Measurements from ENCODE around the gene C1orf116. TPM values are rescaled to one million over a fixed set of nuclear protein-coding genes. Genes with fewer than 3 reads are reported as not detected.

Gene C1orf116
- total RNA-seq, 1 donor from 2014 or later: 0.04 TPM

GRCh38 chr1:206985162-206985749, 47.3 kb downstream of the C1orf116 start:
- Histone ChIP-seq H3K27me3 (no peaks in the 10 kb centered on the region), H2AFZ (replicated peaks) (no peak overlapping the region), H4K20me1 (ENCODE audit: low read depth) (no peaks in the 10 kb centered on the region), H3K9me3 (ENCODE audit: low read depth) (no peaks in the 10 kb centered on the region), H3K4me1 (peaks cover 5% of the 10 kb centered on the region), H3K36me3 (no peaks in the 10 kb centered on the region), H3K27ac (no peak overlapping the region), H3K9ac (no peak overlapping the region), H3K79me2 (ENCODE audit: low read depth) (no peaks in the 10 kb centered on the region), H3K4me3 (no peak overlapping the region), H3K4me2 (no peak overlapping the region), H3F3A (ENCODE audit: low read depth) (no peaks in the 10 kb centered on the region)
- H3K4me3 Mint-ChIP-seq: no peak overlapping the region
- TF ChIP-seq EZH2 (IDR thresholded peaks at IDR 0.05) (no peak), EZH2phosphoT487 (IDR thresholded peaks at IDR 0.05) (no peak), CTCF (IDR thresholded peaks at IDR 0.05) (no peak)
- H3K27ac Mint-ChIP-seq: no peak overlapping the region
- no peaks in the 10 kb centered on the region for H3K9me3 Mint-ChIP-seq
- peaks cover 2% of the 10 kb centered on the region for H3K27me3 Mint-ChIP-seq (ENCODE audit: insufficient read depth, low read depth)
- H3K4me1 Mint-ChIP-seq: peaks cover 7% of the 10 kb centered on the region
- DNase-seq (ENCODE audit: low spot score): peak; percentile 5
- no peaks in the 10 kb centered on the region for H3K36me3 Mint-ChIP-seq

- no peaks in the 10 kb centered on the region for H3K9me3 ChIP-seq (ENCODE audit: low read depth)
- no peaks in the 10 kb centered on the region for H3K79me2 ChIP-seq (ENCODE audit: low read depth)
- Mint-ChIP-seq H3K27me3 (ENCODE audit: insufficient read depth, low read depth) (peaks cover 2% of the 10 kb centered on the region), H3K27ac (no peak overlapping the region), H3K36me3 (no peaks in the 10 kb centered on the region), H3K4me1 (peaks cover 7% of the 10 kb centered on the region), H3K9me3 (no peaks in the 10 kb centered on the region), H3K4me3 (no peak overlapping the region)
- TF ChIP-seq CTCF (IDR thresholded peaks at IDR 0.05) (peak; percentile 77), EZH2phosphoT487 (IDR thresholded peaks at IDR 0.05) (no peak), EZH2 (IDR thresholded peaks at IDR 0.05) (no peak)
- H3K9ac ChIP-seq: no peak overlapping the region
- H3K4me3 ChIP-seq: no peak overlapping the region
- no peaks in the 10 kb centered on the region for H4K20me1 ChIP-seq (ENCODE audit: low read depth)
- peak overlapping the region; percentile 81 for H2AFZ ChIP-seq (replicated peaks)
- H3K27me3 ChIP-seq: no peaks in the 10 kb centered on the region
- H3F3A ChIP-seq (ENCODE audit: low read depth): no peaks in the 10 kb centered on the region
- H3K4me1 ChIP-seq: no peaks in the 10 kb centered on the region
- peak; percentile 73 for DNase-seq (ENCODE audit: low spot score)
- H3K36me3 ChIP-seq: no peaks in the 10 kb centered on the region
- H3K27ac ChIP-seq: no peak overlapping the region
- no peak overlapping the region for H3K4me2 ChIP-seq
Measured at GRCh38 chr1:206982216-206982615, 50.3 kb downstream of the C1orf116 start.

DNA sequence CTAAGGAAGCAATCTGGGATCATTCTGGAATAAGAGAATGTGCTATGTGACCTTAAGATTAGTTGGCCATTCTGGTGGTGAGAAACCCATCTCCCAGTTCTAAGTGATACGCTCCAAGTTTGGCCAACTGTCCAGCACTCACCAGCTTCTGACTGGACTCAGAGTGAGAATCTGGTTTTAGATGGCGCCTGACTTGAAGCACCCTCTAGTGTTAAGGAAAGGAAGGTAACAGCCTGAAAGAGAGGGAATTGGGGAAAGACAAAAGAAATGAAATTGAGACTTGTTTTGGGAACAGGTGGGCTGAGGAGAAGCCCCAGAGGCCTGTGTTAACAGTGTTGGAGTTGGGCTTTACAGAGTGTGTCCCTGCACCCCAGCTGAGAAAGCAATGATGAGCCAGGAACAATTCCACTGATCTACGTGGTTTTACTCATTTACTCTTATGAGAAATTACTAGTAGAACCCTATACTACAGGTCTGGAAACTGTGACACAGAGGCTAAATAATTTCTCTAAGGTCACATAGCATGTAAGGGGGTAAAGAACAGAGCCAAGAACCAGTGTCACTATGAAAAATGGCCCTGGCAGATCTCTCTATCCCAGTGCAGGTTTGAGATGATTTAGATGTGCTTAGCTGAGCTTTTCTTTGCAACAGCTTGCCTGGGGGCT, 53.0 kb downstream of the C1orf116 start:
- no peak overlapping the region for H3K9ac ChIP-seq
- no peak overlapping the region for H3K4me3 Mint-ChIP-seq
- H3K4me3 ChIP-seq: no peak overlapping the region
- H3K36me3 Mint-ChIP-seq: no peaks in the 10 kb centered on the region
- H3K79me2 ChIP-seq (ENCODE audit: low read depth): no peaks in the 10 kb centered on the region
- H3K27ac ChIP-seq: no peak overlapping the region
- H3F3A ChIP-seq (ENCODE audit: low read depth): no peaks in the 10 kb centered on the region
- no peaks in the 10 kb centered on the region for H3K4me1 ChIP-seq
- no peak overlapping the region for H3K4me2 ChIP-seq
- no peak overlapping the region for H2AFZ ChIP-seq (replicated peaks)
- H3K9me3 Mint-ChIP-seq: no peaks in the 10 kb centered on the region
- H3K4me1 Mint-ChIP-seq: no peaks in the 10 kb centered on the region
- H3K9me3 ChIP-seq (ENCODE audit: low read depth): no peaks in the 10 kb centered on the region
- H3K27me3 ChIP-seq: no peaks in the 10 kb centered on the region
- peaks cover 2% of the 10 kb centered on the region for H3K27me3 Mint-ChIP-seq (ENCODE audit: insufficient read depth, low read depth)
- H3K27ac Mint-ChIP-seq: no peak overlapping the region
- no peak for TF ChIP-seq EZH2 (IDR thresholded peaks at IDR 0.05)
- peak; percentile 63 for TF ChIP-seq CTCF (IDR thresholded peaks at IDR 0.05)
- peak; percentile 56 for DNase-seq (ENCODE audit: low spot score)
- H4K20me1 ChIP-seq (ENCODE audit: low read depth): no peaks in the 10 kb centered on the region
- no peaks in the 10 kb centered on the region for H3K36me3 ChIP-seq

All from neural progenitor cell (in vitro differentiated cells).